GM12865 (cell line): ENCODE results near the gene RASA1.

Experiments
- DNase-seq: peaks from one replicate; pipeline ENCODE4 v3.0.0; 2010; ENCODE audit warnings: low read depth
- H3K4me3 ChIP-seq: 2 replicates; pipeline ENCODE4 v1.5.1; 2011; ENCODE audit warnings: mild to moderate bottlenecking, low read depth, low read length, control low read depth
- CTCF ChIP-seq: IDR thresholded peaks from 2 replicates; pipeline ENCODE4 v1.5.1; 2011; ENCODE audit warnings: low read length, control low read depth, low read depth, inconsistent platforms; ENCODE audit not compliant: insufficient read depth; ENCODE audit errors: missing control alignments

RASA1 gene

GRCh38 chr5:87434461-87434860 is 166.8 kb downstream of the RASA1 start:
- H3K4me3 ChIP-seq: no peak overlapping the region
- no peak for TF ChIP-seq CTCF
- DNase-seq: no peak

GRCh38 chr5:87435144-87435694 is 167.5 kb downstream of the RASA1 start:
- TF ChIP-seq CTCF: no peak
- DNase-seq: no peak
- H3K4me3 ChIP-seq: no peak overlapping the region

GRCh38 chr5:87437724-87438123 is 170.0 kb downstream of the RASA1 start:
- DNase-seq: no peak
- TF ChIP-seq CTCF: no peak

GRCh38 chr5:87438231-87438630 is 170.5 kb downstream of the RASA1 start:
- TF ChIP-seq CTCF: no peak
- H3K4me3 ChIP-seq: no peak overlapping the region
- DNase-seq: no peak

More at GRCh38 chr5:87437724-87438123, 170.0 kb downstream of the RASA1 start:
- H3K4me3 ChIP-seq: no peak overlapping the region
